Common myeloid progenitor, CD34-positive (primary cell): ENCODE measurements around the gene FAM161A.

Experiments
- CTCF ChIA-PET: fragments of 350-600 bp; sonication (Branson Sonifier 250); formaldehyde crosslinking; loops from one replicate; lab custom pipeline; 2021; ENCODE audit warnings: antibody characterized with exemption; lab: Charles Lee
- POLR2A ChIA-PET: fragments of 350-600 bp; sonication (Branson Sonifier 250); formaldehyde crosslinking; loops from one replicate; lab custom pipeline; 2021; ENCODE audit warnings: antibody characterized with exemption; lab: Charles Lee
- DNase-seq, 3 donors: peaks; one replicate each; pipeline versions ENCODE4 v3.0.0 to v3.0.0-alpha.2; 2013
- H3K27ac ChIP-seq, 2 experiments: 1 replicate in 1 of 2; 2 replicates in 1 of 2; pipeline ENCODE4 v1.7.0; 2013; ENCODE audit warnings: inconsistent platforms in 2 of 2, low read length in 2 of 2, mild to moderate bottlenecking in 2 of 2, low read depth in 1 of 2, moderate library complexity in 1 of 2; ENCODE audit not compliant: severe bottlenecking in 2 of 2, insufficient read depth in 1 of 2, poor library complexity in 1 of 2
- H3K27me3 ChIP-seq, 5 experiments: replicated peaks in 2 of 5; 1 replicate in 3 of 5; 2 replicates in 2 of 5; pipeline versions ENCODE4 v1.6.1 to v1.7.0; 2013; ENCODE audit warnings: low read length in 4 of 5, mild to moderate bottlenecking in 2 of 5, moderate library complexity in 2 of 5, inconsistent platforms in 1 of 5; ENCODE audit not compliant: insufficient read depth in 5 of 5, control insufficient read depth in 4 of 5
- H3K36me3 ChIP-seq, 4 experiments: 1 replicate in 2 of 4; 2 replicates in 2 of 4; pipeline versions ENCODE4 v1.6.1 to v1.7.0; 2013; ENCODE audit warnings: low read length in 3 of 4, control low read depth in 1 of 4, mild to moderate bottlenecking in 1 of 4; ENCODE audit not compliant: control insufficient read depth in 4 of 4, insufficient read depth in 4 of 4
- H3K4me1 ChIP-seq, 4 experiments: 1 replicate in 3 of 4; 2 replicates in 1 of 4; pipeline versions ENCODE4 v1.6.1 to v1.7.1; 2013; ENCODE audit warnings: low read length in 3 of 4, mild to moderate bottlenecking in 3 of 4, control low read depth in 1 of 4, inconsistent platforms in 1 of 4, moderate library complexity in 1 of 4; ENCODE audit not compliant: control insufficient read depth in 4 of 4, insufficient read depth in 4 of 4; ENCODE audit errors: control extremely low read depth in 1 of 4
- H3K4me3 ChIP-seq, 7 experiments: 1 replicate in 4 of 7; 2 replicates in 3 of 7; pipeline versions ENCODE4 v1.5.1 to v1.7.0; 2013; ENCODE audit warnings: mild to moderate bottlenecking in 7 of 7, low read length in 6 of 7, moderate library complexity in 6 of 7, inconsistent platforms in 2 of 7, low read depth in 2 of 7, control low read depth in 1 of 7; ENCODE audit not compliant: insufficient read depth in 4 of 7, control insufficient read depth in 1 of 7; ENCODE audit errors: extremely low read depth in 1 of 7
- H3K9me3 ChIP-seq, 5 experiments: 1 replicate in 4 of 5; 2 replicates in 1 of 5; pipeline versions ENCODE4 v1.6.1 to v1.7.1; 2013; ENCODE audit warnings: low read length in 4 of 5, mild to moderate bottlenecking in 2 of 5, inconsistent platforms in 1 of 5, low read depth in 1 of 5, moderate library complexity in 1 of 5; ENCODE audit not compliant: control insufficient read depth in 4 of 5, insufficient read depth in 2 of 5; ENCODE audit errors: control extremely low read depth in 1 of 5
- WGBS: methylation state at CpG from one replicate; pipeline ENCODE4 v1.1.5; 2013; ENCODE audit not compliant: insufficient coverage; 5-methylcytosine and 5-hydroxymethylcytosine counted together

Gene FAM161A

GRCh38 chr2:61834893-61835292, 19.0 kb downstream of the FAM161A start:
- POLR2A ChIA-PET, result no interaction called here
- Histone ChIP-seq H3K36me3 (no peaks in the 10 kb centered on the region), H3K9me3 (no peaks in the 10 kb centered on the region), H3K27me3 (no peaks in the 10 kb centered on the region), H3K27ac (no peak overlapping the region), H3K4me1 (no peaks in the 10 kb centered on the region), H3K4me3 (no peak overlapping the region)
- CTCF ChIA-PET, result no interaction called here
- no CpG with 5 or more reads among the region's 1 CpG for WGBS
- DNase-seq, result no peak

GRCh38 chr2:61833971-61834370, 19.9 kb downstream of the FAM161A start:
- Histone ChIP-seq H3K9me3 (no peaks in the 10 kb centered on the region), H3K27me3 (no peaks in the 10 kb centered on the region), H3K36me3 (peaks cover 0 to 2% (median 0%) of the 10 kb centered on the region in 4 experiments), H3K4me3 (no peak overlapping the region), H3K4me1 (no peaks in the 10 kb centered on the region), H3K27ac (no peak overlapping the region)
- POLR2A ChIA-PET, result interaction anchor here (0.6 kb wide), 1 partner anchor 158 kb away, joined by 5 read pairs; no protein-coding TSS in a partner anchor
- CTCF ChIA-PET, result no interaction called here
- no peak for DNase-seq
- WGBS, result no CpG with 5 or more reads among the region's 1 CpG

DNA sequence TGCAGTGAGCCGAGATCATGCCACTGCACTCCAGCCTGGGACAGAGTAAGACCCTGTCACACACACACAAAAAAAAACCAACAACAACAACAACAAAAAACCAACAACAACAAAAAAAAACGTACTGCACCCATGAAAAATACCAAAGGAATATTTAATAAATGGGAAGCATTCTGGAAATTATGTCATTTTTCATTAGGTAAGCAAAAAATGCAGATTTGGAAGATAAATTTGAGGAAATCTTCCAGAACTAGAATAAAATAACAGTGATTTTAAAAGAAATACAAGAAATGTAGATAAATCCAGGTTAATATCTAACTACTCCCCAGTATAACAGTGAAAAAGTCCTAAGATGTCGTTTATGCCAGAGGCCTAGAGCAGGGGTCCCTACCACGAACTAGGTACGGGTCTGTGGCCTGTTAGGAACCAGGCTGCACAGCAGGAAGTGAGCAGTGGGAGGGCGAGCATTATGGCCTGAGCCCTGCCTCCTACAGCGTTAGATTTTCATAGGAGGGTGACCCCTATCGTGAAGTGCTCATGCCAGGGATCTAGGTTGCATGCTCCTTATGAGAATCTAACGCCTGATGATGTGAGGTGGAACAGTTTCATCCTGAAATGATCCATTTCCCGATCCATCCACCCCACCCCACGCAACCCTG, 21.5 kb downstream of the FAM161A start:
- no peak for DNase-seq
- Histone ChIP-seq H3K36me3 (peaks cover 0 to 2% (median 0%) of the 10 kb centered on the region in 4 experiments), H3K9me3 (no peaks in the 10 kb centered on the region), H3K4me1 (no peaks in the 10 kb centered on the region), H3K4me3 (no peak overlapping the region), H3K27ac (no peak overlapping the region), H3K27me3 (no peaks in the 10 kb centered on the region)
- 92% methylated on average over 5 of the region's 11 CpGs for WGBS
- ChIA-PET POLR2A (no interaction called here), CTCF (no interaction called here)

DNA sequence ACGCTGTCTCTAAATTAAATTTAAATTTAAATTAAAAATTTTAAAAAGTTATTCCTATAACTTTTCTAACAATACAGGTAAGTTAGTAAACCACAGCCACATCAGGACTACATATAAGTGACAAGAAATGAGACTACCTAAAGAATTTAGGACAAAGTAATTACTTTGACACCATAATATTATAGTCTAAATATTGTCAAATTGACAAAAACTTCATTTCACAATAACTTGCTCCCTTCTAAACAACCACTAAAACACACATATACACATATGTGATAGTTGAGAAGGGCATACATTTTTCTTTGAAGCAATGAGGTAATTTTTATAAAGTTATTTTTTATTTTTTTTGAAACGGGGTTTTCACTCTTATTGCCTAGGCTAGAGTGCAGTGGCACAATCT, 31.6 kb downstream of the FAM161A start:
- CTCF ChIA-PET, result no interaction called here
- DNase-seq, result no peak
- Histone ChIP-seq H3K4me3 (no peak overlapping the region), H3K4me1 (peaks cover 0 to 2% (median 0%) of the 10 kb centered on the region in 4 experiments), H3K27me3 (no peaks in the 10 kb centered on the region), H3K36me3 (no peaks in the 10 kb centered on the region), H3K9me3 (no peaks in the 10 kb centered on the region), H3K27ac (no peak overlapping the region)
- WGBS, result no CpG with 5 or more reads among the region's 2 CpGs
- POLR2A ChIA-PET, result no interaction called here

- WGBS, result 97% methylated on average over 11 of the region's 20 CpGs
- H3K27ac ChIP-seq, result no peak overlapping the region
- H3K4me1 ChIP-seq, result peaks cover 0 to 2% (median 0%) of the 10 kb centered on the region in 4 experiments
- ChIA-PET CTCF (no interaction called here), POLR2A (no interaction called here)
- no peaks in the 10 kb centered on the region for H3K27me3 ChIP-seq
- DNase-seq, result no peak
- H3K9me3 ChIP-seq, result no peaks in the 10 kb centered on the region
- no peak overlapping the region for H3K4me3 ChIP-seq
- no peaks in the 10 kb centered on the region for H3K36me3 ChIP-seq
Observed at GRCh38 chr2:61816480-61817355, 37.1 kb downstream of the FAM161A start.

DNA sequence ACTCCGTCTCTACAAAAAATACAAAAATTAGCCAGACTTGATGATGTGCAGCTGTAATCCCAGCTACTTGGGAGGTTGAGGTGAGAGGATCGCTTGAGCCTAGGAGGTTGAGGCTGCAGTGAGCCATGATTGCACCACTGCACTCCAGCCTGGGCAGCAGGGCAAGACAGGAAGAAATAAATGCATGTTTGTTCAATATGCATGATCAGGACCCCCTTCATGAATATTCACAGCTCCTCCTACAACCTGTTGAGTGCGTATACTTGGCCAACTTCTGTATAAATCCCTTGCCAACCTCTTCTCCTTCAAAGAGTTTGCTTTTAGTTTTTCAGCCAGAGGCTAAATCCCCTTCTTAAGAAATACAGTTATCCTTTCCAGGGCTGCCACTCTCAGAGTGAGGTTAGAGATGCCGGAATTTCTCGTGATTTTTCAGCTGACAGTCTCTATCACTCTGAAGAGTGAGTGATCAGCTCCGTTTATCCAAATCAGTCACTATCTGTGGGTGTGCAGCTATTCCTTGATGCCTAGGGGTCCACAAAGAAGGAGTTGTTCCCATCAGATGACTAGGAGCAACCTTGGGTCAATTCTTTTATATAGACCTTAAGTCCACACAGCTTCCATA, 39.2 kb downstream of the FAM161A start:
- WGBS, result 94% methylated on average over 4 of the region's 6 CpGs
- no peak for DNase-seq
- Histone ChIP-seq H3K4me3 (no peak overlapping the region), H3K9me3 (no peaks in the 10 kb centered on the region), H3K36me3 (no peaks in the 10 kb centered on the region), H3K27me3 (no peaks in the 10 kb centered on the region), H3K27ac (no peak overlapping the region), H3K4me1 (peaks cover 0 to 1% (median 0%) of the 10 kb centered on the region in 4 experiments)
- ChIA-PET CTCF (interaction anchor here (0.7 kb wide), 1 partner anchor 34 kb away, joined by 3 read pairs; no protein-coding TSS in a partner anchor), POLR2A (no interaction called here)
